ENCODE measurements around the gene TMEM89. TPM values are rescaled to one million over a fixed set of nuclear protein-coding genes. Genes with fewer than 3 reads are reported as not detected.

Gene TMEM89
- total RNA-seq, 2 experiments from 2014 or later = 0.39 TPM; not detected in 1

- peak overlapping the region; percentile 80 for H3K4me3 Mint-ChIP-seq
- POLR2A ChIA-PET = interaction anchor here (1.7 kb wide), 1 partner anchor 47 kb away, joined by 4 read pairs; the partner anchor contains the start of gene UQCRC1
- H3K9me3 Mint-ChIP-seq (ENCODE audit: insufficient read depth) = no peaks in the 10 kb centered on the region
- peaks cover 32% of the 10 kb centered on the region for H3K4me1 Mint-ChIP-seq (ENCODE audit: low read depth)
- H3K27me3 Mint-ChIP-seq (ENCODE audit: low read depth) = no peaks in the 10 kb centered on the region
- peaks cover 17% of the 10 kb centered on the region for H3K36me3 Mint-ChIP-seq (ENCODE audit: low read depth)
- ATAC-seq = peak; percentile 83
- DNase-seq = peak; percentile 90
- CTCF ChIA-PET = interaction anchor here (0.6 to 2.1 kb wide), 6 partner anchors 21 to 920 kb away, joined by 3 to 8 read pairs (median 3); partner anchors contain the start of genes NCKIPSD and SLC26A6
- H3K27ac Mint-ChIP-seq = peak overlapping the region; percentile 92
These were observed 34.7 kb upstream of the TMEM89 start for GRCh38 chr3:48656061-48656840.

- peak; percentile 81 for DNase-seq
- Mint-ChIP-seq H3K4me1 (ENCODE audit: low read depth) (peaks cover 28% of the 10 kb centered on the region), H3K27me3 (ENCODE audit: low read depth) (no peaks in the 10 kb centered on the region), H3K36me3 (ENCODE audit: low read depth) (peaks cover 20% of the 10 kb centered on the region), H3K27ac (peak overlapping the region; percentile 92), H3K9me3 (ENCODE audit: insufficient read depth) (no peaks in the 10 kb centered on the region), H3K4me3 (peak overlapping the region; percentile 80)
- CTCF ChIA-PET = interaction anchor here (1.1 to 2.1 kb wide), 2 partner anchors 21 to 30 kb away, joined by 3 to 8 read pairs; partner anchors contain the start of genes NCKIPSD and SLC26A6
- peak; percentile 43 for ATAC-seq
- POLR2A ChIA-PET = interaction anchor here (1.5 to 1.7 kb wide), 2 partner anchors 21 to 46 kb away, joined by 3 to 4 read pairs; partner anchors contain the start of genes SLC26A6 and UQCRC1
These were observed 34.0 kb upstream of the TMEM89 start for GRCh38 chr3:48655606-48656005.

- ChIA-PET CTCF (interaction anchor here (1.1 kb wide), 1 partner anchor 20 kb away, joined by 3 read pairs; the partner anchor contains the start of gene SLC26A6), POLR2A (interaction anchor here (1.5 to 1.7 kb wide), 2 partner anchors 20 to 46 kb away, joined by 3 to 4 read pairs; partner anchors contain the start of genes SLC26A6 and UQCRC1)
- Mint-ChIP-seq H3K27me3 (ENCODE audit: low read depth) (no peaks in the 10 kb centered on the region), H3K4me1 (ENCODE audit: low read depth) (peaks cover 28% of the 10 kb centered on the region), H3K4me3 (peak overlapping the region; percentile 80), H3K27ac (peak overlapping the region; percentile 92), H3K36me3 (ENCODE audit: low read depth) (peaks cover 20% of the 10 kb centered on the region), H3K9me3 (ENCODE audit: insufficient read depth) (no peaks in the 10 kb centered on the region)
- ATAC-seq (no peak), DNase-seq (no peak)
These were observed 33.5 kb upstream of the TMEM89 start for GRCh38 chr3:48655063-48655462.

- H3K27ac Mint-ChIP-seq = peak overlapping the region; percentile 9
- POLR2A ChIA-PET = interaction anchor here (1.2 kb wide), 1 partner anchor 43 kb away, joined by 4 read pairs; the partner anchor contains the start of gene UQCRC1
- no peak for ATAC-seq
These were observed 31.6 kb upstream of the TMEM89 start for GRCh38 chr3:48652923-48653715.

GRCh38 chr3:48651771-48652170 lies 30.2 kb upstream of the TMEM89 start:
- CTCF ChIA-PET = no interaction called here
- no peaks in the 10 kb centered on the region for H3K27me3 Mint-ChIP-seq (ENCODE audit: low read depth)
- peaks cover 17% of the 10 kb centered on the region for H3K4me1 Mint-ChIP-seq (ENCODE audit: low read depth)
- POLR2A ChIA-PET = interaction anchor here (1.2 kb wide), 1 partner anchor 42 kb away, joined by 4 read pairs; the partner anchor contains the start of gene UQCRC1
- H3K36me3 Mint-ChIP-seq (ENCODE audit: low read depth) = peaks cover 20% of the 10 kb centered on the region
- DNase-seq (no peak), ATAC-seq (no peak)
- H3K9me3 Mint-ChIP-seq (ENCODE audit: insufficient read depth) = no peaks in the 10 kb centered on the region
- H3K4me3 Mint-ChIP-seq = no peak overlapping the region
- no peak overlapping the region for H3K27ac Mint-ChIP-seq

More at GRCh38 chr3:48652923-48653715, 31.6 kb upstream of the TMEM89 start:
- H3K27me3 Mint-ChIP-seq (ENCODE audit: low read depth) = no peaks in the 10 kb centered on the region
- H3K4me1 Mint-ChIP-seq (ENCODE audit: low read depth) = peaks cover 28% of the 10 kb centered on the region
- DNase-seq = no peak
- H3K36me3 Mint-ChIP-seq (ENCODE audit: low read depth) = peaks cover 20% of the 10 kb centered on the region
- no peaks in the 10 kb centered on the region for H3K9me3 Mint-ChIP-seq (ENCODE audit: insufficient read depth)
- CTCF ChIA-PET = interaction anchor here (2.4 kb wide), 1 partner anchor 18 kb away, joined by 7 read pairs; the partner anchor contains the start of gene SLC26A6
- no peak overlapping the region for H3K4me3 Mint-ChIP-seq

- Mint-ChIP-seq H3K27ac (no peak overlapping the region), H3K4me1 (ENCODE audit: low read depth) (peaks cover 11% of the 10 kb centered on the region), H3K36me3 (ENCODE audit: low read depth) (peaks cover 20% of the 10 kb centered on the region), H3K27me3 (ENCODE audit: low read depth) (no peaks in the 10 kb centered on the region), H3K4me3 (no peak overlapping the region), H3K9me3 (ENCODE audit: insufficient read depth) (no peaks in the 10 kb centered on the region)
- CTCF ChIA-PET = no interaction called here
- no peak for ATAC-seq
- DNase-seq = no peak
- POLR2A ChIA-PET = no interaction called here
These were observed 29.2 kb upstream of the TMEM89 start for GRCh38 chr3:48650723-48651122.

GRCh38 chr3:48648188-48648850 lies 26.8 kb upstream of the TMEM89 start:
- Mint-ChIP-seq H3K27ac (no peak overlapping the region), H3K4me3 (no peak overlapping the region), H3K36me3 (ENCODE audit: low read depth) (peaks cover 11% of the 10 kb centered on the region), H3K27me3 (ENCODE audit: low read depth) (no peaks in the 10 kb centered on the region), H3K9me3 (ENCODE audit: insufficient read depth) (no peaks in the 10 kb centered on the region), H3K4me1 (ENCODE audit: low read depth) (no peaks in the 10 kb centered on the region)
- ATAC-seq (no peak), DNase-seq (no peak)
- POLR2A ChIA-PET = interaction anchor here (1.1 kb wide), 1 partner anchor 9 kb away, joined by 3 read pairs; no protein-coding TSS in a partner anchor
- CTCF ChIA-PET = interaction anchor here (1.6 kb wide), 1 partner anchor 13 kb away, joined by 4 read pairs; the partner anchor contains the start of gene SLC26A6

- Mint-ChIP-seq H3K36me3 (ENCODE audit: low read depth) (peaks cover 4% of the 10 kb centered on the region), H3K4me3 (no peak overlapping the region), H3K9me3 (ENCODE audit: insufficient read depth) (no peaks in the 10 kb centered on the region), H3K27ac (no peak overlapping the region), H3K4me1 (ENCODE audit: low read depth) (no peaks in the 10 kb centered on the region), H3K27me3 (ENCODE audit: low read depth) (no peaks in the 10 kb centered on the region)
- DNase-seq = no peak
- ChIA-PET POLR2A (no interaction called here), CTCF (no interaction called here)
- no peak for ATAC-seq
These were observed 26.1 kb upstream of the TMEM89 start for GRCh38 chr3:48647714-48648113.

GRCh38 chr3:48644898-48645760 lies 23.6 kb upstream of the TMEM89 start:
- Mint-ChIP-seq H3K36me3 (ENCODE audit: low read depth) (peaks cover 6% of the 10 kb centered on the region), H3K4me1 (ENCODE audit: low read depth) (no peaks in the 10 kb centered on the region), H3K9me3 (ENCODE audit: insufficient read depth) (no peaks in the 10 kb centered on the region), H3K27ac (no peak overlapping the region), H3K27me3 (ENCODE audit: low read depth) (no peaks in the 10 kb centered on the region), H3K4me3 (no peak overlapping the region)
- ATAC-seq = no peak
- no peak for DNase-seq
- CTCF ChIA-PET = interaction anchor here (1.5 kb wide), 1 partner anchor 9 kb away, joined by 4 read pairs; the partner anchor contains the start of gene SLC26A6
- POLR2A ChIA-PET = no interaction called here

- H3K27me3 Mint-ChIP-seq (ENCODE audit: low read depth) = no peaks in the 10 kb centered on the region
- no peak overlapping the region for H3K27ac Mint-ChIP-seq
- no peak overlapping the region for H3K4me3 Mint-ChIP-seq
- H3K4me1 Mint-ChIP-seq (ENCODE audit: low read depth) = no peaks in the 10 kb centered on the region
- peaks cover 11% of the 10 kb centered on the region for H3K36me3 Mint-ChIP-seq (ENCODE audit: low read depth)
- ChIA-PET CTCF (no interaction called here), POLR2A (no interaction called here)
- no peak for ATAC-seq
- H3K9me3 Mint-ChIP-seq (ENCODE audit: insufficient read depth) = no peaks in the 10 kb centered on the region
- no peak for DNase-seq
These were observed 21.0 kb upstream of the TMEM89 start for GRCh38 chr3:48642605-48643004.

All from activated CD8-positive, alpha-beta T cell treated with anti-CD3 and anti-CD28 coated beads, Interleukin-2, amount 10 ng/mL, durations not matched to agents 7 days and 5 days (primary cell).